Suprapubic skin (tissue), 4 donors: ENCODE results near the gene NOS1AP. TPM values are rescaled to one million over a fixed set of nuclear protein-coding genes. Genes with fewer than 3 reads are reported as not detected.

Experiments
- DNase-seq, 2 donors: peaks; one replicate each; pipeline ENCODE4 v3.0.0-alpha.2; 2019; ENCODE audit warnings: low spot score in 2 of 2
- H3K27ac ChIP-seq: fragments of 200-600 bp; sonication (generic); one replicate; pipeline ENCODE4 v1.5.1; 2019
- H3K27me3 ChIP-seq: fragments of 200-600 bp; sonication (generic); one replicate; pipeline ENCODE4 v1.5.1; 2019
- H3K36me3 ChIP-seq: fragments of 200-600 bp; sonication (generic); one replicate; pipeline ENCODE4 v1.5.1; 2019
- H3K4me1 ChIP-seq: fragments of 200-600 bp; sonication (generic); one replicate; pipeline ENCODE4 v1.5.1; 2019
- H3K4me3 ChIP-seq: fragments of 200-600 bp; sonication (generic); one replicate; pipeline ENCODE4 v1.5.1; 2019; ENCODE audit warnings: mild to moderate bottlenecking
- H3K9me3 ChIP-seq: fragments of 200-600 bp; sonication (generic); one replicate; pipeline ENCODE4 v1.5.1; 2019
- EP300 ChIP-seq: sonication (generic); formaldehyde crosslinking; IDR thresholded peaks from one replicate; pipeline ENCODE4 v1.6.1; 2017; ENCODE audit warnings: antibody characterized with exemption
- POLR2A ChIP-seq, 2 donors: fragments of 450-650 bp; IDR thresholded peaks; one replicate each; pipeline ENCODE4 v1.6.1; 2017; ENCODE audit warnings: antibody characterized with exemption in 2 of 2, mild to moderate bottlenecking in 2 of 2, moderate library complexity in 2 of 2
- POLR2AphosphoS5 ChIP-seq, 3 donors: sonication (generic); formaldehyde crosslinking; IDR thresholded peaks; one replicate each; pipeline ENCODE4 v1.6.1; 2017; ENCODE audit warnings: antibody characterized with exemption in 3 of 3
- WGBS: methylation state at CpG from one replicate; pipeline ENCODE4 v1.1.5; 2018; 5-methylcytosine and 5-hydroxymethylcytosine counted together
- total RNA-seq, 4 donors: library from RNA; depleted of rRNA; stranded (reverse); fragments of >200 nt; gene quantifications; one replicate each; pipeline ENCODE4 v1.1.0, GENCODE V29; 2016
- TF ChIP-seq, protein P1 (sequence below), 2 donors: fragments of 200-600 bp in 1 of 2; fragments of 450-650 bp in 1 of 2; sonication (generic) in 1 of 2; IDR thresholded peaks; one replicate each; pipeline ENCODE4 v1.5.1; 2016 to 2019; ENCODE audit warnings: antibody characterized with exemption in 2 of 2, mild to moderate bottlenecking in 1 of 2, moderate library complexity in 1 of 2

NOS1AP gene
- total RNA-seq, 4 donors from 2014 or later, result 1.9 to 9.5 (median 3.3) TPM

DNA sequence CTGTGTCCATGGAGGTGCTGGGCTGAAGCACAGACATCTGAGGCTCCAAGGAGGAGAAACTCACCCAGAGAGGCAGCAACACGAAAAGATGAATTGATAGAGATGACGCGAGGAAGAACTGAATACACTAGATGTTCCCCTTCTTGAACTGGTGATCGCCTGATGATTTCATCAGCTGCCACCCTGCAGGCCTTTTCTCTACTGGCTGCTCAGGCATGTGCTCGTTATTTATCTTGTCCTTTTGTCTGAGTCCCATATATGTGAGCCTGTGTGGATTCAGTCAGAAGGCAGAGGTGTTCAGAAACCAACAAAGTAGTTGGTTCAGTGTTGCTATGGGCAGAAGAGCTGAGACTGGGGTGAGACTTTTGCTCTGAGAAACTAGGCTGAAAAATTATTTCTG, 202.9 kb downstream of the NOS1AP start:
- Histone ChIP-seq H3K27ac (no peak overlapping the region), H3K27me3 (no peaks in the 10 kb centered on the region), H3K4me3 (no peak overlapping the region), H3K9me3 (no peaks in the 10 kb centered on the region), H3K4me1 (no peaks in the 10 kb centered on the region), H3K36me3 (no peaks in the 10 kb centered on the region)
- DNase-seq, result no peak
- TF ChIP-seq, protein P1, sequence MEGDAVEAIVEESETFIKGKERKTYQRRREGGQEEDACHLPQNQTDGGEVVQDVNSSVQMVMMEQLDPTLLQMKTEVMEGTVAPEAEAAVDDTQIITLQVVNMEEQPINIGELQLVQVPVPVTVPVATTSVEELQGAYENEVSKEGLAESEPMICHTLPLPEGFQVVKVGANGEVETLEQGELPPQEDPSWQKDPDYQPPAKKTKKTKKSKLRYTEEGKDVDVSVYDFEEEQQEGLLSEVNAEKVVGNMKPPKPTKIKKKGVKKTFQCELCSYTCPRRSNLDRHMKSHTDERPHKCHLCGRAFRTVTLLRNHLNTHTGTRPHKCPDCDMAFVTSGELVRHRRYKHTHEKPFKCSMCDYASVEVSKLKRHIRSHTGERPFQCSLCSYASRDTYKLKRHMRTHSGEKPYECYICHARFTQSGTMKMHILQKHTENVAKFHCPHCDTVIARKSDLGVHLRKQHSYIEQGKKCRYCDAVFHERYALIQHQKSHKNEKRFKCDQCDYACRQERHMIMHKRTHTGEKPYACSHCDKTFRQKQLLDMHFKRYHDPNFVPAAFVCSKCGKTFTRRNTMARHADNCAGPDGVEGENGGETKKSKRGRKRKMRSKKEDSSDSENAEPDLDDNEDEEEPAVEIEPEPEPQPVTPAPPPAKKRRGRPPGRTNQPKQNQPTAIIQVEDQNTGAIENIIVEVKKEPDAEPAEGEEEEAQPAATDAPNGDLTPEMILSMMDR (IDR thresholded peaks at IDR 0.05), result no peak
- TF ChIP-seq POLR2A (IDR thresholded peaks at IDR 0.05), result no peak
- no peak for TF ChIP-seq EP300
- no peak for TF ChIP-seq POLR2AphosphoS5 (IDR thresholded peaks at IDR 0.05)
- WGBS, result 84% methylated on average over 5 of the region's 5 CpGs

DNA sequence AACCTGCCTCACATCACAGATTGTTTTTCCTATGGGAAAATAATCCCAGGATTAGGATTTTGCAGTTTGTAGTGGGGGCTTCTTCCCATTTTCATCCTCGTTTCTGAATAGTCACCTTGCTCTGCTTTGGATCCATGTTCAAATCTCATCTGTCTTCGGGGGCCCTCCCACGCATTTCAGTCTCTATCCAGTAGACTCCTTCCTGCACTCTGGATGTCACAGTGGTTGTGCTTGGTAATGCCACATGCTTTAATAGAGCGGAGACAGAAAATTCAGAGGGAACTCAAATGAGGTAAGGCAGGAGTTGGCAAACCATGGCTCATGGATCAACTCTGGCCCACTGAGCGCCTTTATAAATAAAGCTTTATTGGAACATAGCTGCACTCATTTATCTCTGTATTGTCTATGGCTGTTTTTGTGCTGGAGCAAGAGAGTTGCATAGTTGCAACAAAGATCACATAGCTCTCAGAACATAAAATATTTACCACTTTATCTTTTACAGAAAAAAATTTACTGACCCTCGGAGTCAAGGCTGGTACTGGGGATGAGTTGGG, 206.2 kb downstream of the NOS1AP start:
- Histone ChIP-seq H3K9me3 (no peaks in the 10 kb centered on the region), H3K27ac (no peak overlapping the region), H3K4me3 (no peak overlapping the region), H3K27me3 (no peaks in the 10 kb centered on the region), H3K4me1 (no peaks in the 10 kb centered on the region), H3K36me3 (no peaks in the 10 kb centered on the region)
- TF ChIP-seq EP300 (no peak), POLR2AphosphoS5 (IDR thresholded peaks at IDR 0.05) (no peak), POLR2A (IDR thresholded peaks at IDR 0.05) (no peak)
- TF ChIP-seq, protein P1 (IDR thresholded peaks at IDR 0.05), result no peak
- DNase-seq, result no peak
- WGBS, result 96% methylated on average over 6 of the region's 6 CpGs

DNA sequence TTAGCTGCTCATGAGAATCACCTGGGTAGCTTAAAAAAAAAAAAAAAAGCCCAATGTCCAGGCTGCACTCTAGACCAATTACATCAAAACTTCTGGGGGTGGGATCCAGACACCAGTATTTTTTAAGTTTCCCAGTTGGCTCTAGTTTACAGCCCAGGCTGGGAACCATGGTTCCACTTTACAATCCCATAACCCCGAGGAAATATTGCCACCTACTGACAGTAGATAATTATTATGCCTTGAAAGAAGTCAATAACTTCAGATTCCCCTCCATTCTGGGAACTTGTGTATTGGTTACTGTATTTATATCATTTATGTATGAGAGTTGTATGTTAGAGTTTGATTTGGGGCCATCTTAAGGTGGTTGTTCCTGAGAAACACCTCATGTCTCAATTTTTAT, 207.0 kb downstream of the NOS1AP start:
- WGBS, result 18% methylated on average over 1 of the region's 1 CpG
- no peaks in the 10 kb centered on the region for H3K9me3 ChIP-seq
- H3K27me3 ChIP-seq, result no peaks in the 10 kb centered on the region
- H3K36me3 ChIP-seq, result no peaks in the 10 kb centered on the region
- H3K27ac ChIP-seq, result no peak overlapping the region
- TF ChIP-seq POLR2AphosphoS5 (IDR thresholded peaks at IDR 0.05), result no peak
- TF ChIP-seq POLR2A (IDR thresholded peaks at IDR 0.05), result no peak
- TF ChIP-seq, protein P1 (IDR thresholded peaks at IDR 0.05), result no peak
- no peak for TF ChIP-seq EP300
- H3K4me3 ChIP-seq, result no peak overlapping the region
- no peaks in the 10 kb centered on the region for H3K4me1 ChIP-seq
- DNase-seq, result no peak

DNA sequence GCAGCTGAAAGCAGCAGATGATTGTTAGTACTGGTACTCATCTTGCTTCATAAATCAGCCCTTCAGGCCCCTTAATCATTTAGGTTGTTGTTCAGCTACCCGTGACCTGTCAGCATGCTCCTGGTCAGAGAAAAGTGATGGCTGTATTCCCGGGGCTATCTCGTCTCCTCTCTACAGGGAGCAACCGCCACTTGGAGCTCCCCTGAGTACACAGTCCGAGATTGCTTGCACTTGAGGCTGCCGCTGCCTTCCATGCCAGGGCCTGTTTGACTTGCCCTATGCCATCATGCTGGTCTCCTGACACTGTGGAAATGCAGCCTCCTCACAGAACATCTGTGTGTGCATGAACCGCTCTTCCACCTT, 209.6 kb downstream of the NOS1AP start:
- WGBS, result 78% methylated on average over 6 of the region's 7 CpGs
- Histone ChIP-seq H3K9me3 (no peaks in the 10 kb centered on the region), H3K27ac (no peak overlapping the region), H3K27me3 (no peaks in the 10 kb centered on the region), H3K36me3 (no peaks in the 10 kb centered on the region), H3K4me3 (no peak overlapping the region), H3K4me1 (peaks cover 7% of the 10 kb centered on the region)
- TF ChIP-seq, protein P1 (IDR thresholded peaks at IDR 0.05), result no peak
- TF ChIP-seq POLR2AphosphoS5 (IDR thresholded peaks at IDR 0.05) (no peak), POLR2A (IDR thresholded peaks at IDR 0.05) (no peak), EP300 (no peak)
- DNase-seq, result no peak

DNA sequence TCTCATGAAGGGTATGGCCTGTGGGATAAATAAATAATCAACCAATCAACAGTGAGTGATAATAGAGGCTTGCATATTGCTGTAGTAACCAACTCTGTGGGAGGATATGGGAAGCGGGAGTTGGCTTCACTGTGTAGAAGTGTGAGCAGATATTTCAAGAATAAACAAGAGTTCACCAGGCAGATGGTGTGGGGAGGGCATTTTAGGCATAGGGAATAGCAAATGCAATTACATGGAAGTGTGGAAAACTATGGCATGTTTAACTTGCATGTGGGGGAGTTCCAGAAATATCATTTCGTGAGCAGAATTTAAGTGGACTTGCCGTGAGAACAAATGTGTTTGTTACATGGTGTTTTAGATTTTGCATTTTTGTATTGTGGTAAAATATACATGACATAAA, 211.9 kb downstream of the NOS1AP start:
- no peaks in the 10 kb centered on the region for H3K27me3 ChIP-seq
- 89% methylated on average over 3 of the region's 3 CpGs for WGBS
- H3K27ac ChIP-seq, result no peak overlapping the region
- DNase-seq, result no peak
- TF ChIP-seq POLR2AphosphoS5 (IDR thresholded peaks at IDR 0.05) (no peak), POLR2A (IDR thresholded peaks at IDR 0.05) (no peak), EP300 (no peak)
- TF ChIP-seq, protein P1 (IDR thresholded peaks at IDR 0.05), result no peak
- no peak overlapping the region for H3K4me3 ChIP-seq
- no peaks in the 10 kb centered on the region for H3K36me3 ChIP-seq
- H3K4me1 ChIP-seq, result peaks cover 21% of the 10 kb centered on the region
- no peaks in the 10 kb centered on the region for H3K9me3 ChIP-seq
